ENCODE results near the gene FRMD5. TPM values are rescaled to one million over a fixed set of nuclear protein-coding genes. Genes with fewer than 3 reads are reported as not detected.
"Not testable (repeated sequence)": the region's sequence is repeated elsewhere in the genome, so short reads cannot be mapped to it uniquely, and the experiment has no call there.

The FRMD5 gene
- total RNA-seq, 1 donor from 2014 or later = not detected

GRCh38 chr15:44038755-44039191, 156.3 kb downstream of the FRMD5 start:
- no peak for DNase-seq (ENCODE audit: low spot score in 2 of 2)
- no peak overlapping the region for H3K4me3 ChIP-seq
- intact Hi-C loops (cut with DNase I) = no loop called here
- H3K9me3 ChIP-seq = no peaks in the 10 kb centered on the region
- TF ChIP-seq, protein P1, sequence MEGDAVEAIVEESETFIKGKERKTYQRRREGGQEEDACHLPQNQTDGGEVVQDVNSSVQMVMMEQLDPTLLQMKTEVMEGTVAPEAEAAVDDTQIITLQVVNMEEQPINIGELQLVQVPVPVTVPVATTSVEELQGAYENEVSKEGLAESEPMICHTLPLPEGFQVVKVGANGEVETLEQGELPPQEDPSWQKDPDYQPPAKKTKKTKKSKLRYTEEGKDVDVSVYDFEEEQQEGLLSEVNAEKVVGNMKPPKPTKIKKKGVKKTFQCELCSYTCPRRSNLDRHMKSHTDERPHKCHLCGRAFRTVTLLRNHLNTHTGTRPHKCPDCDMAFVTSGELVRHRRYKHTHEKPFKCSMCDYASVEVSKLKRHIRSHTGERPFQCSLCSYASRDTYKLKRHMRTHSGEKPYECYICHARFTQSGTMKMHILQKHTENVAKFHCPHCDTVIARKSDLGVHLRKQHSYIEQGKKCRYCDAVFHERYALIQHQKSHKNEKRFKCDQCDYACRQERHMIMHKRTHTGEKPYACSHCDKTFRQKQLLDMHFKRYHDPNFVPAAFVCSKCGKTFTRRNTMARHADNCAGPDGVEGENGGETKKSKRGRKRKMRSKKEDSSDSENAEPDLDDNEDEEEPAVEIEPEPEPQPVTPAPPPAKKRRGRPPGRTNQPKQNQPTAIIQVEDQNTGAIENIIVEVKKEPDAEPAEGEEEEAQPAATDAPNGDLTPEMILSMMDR (IDR thresholded peaks at IDR 0.05) = no peak
- H3K27ac ChIP-seq = no peak overlapping the region
- no peaks in the 10 kb centered on the region for H3K36me3 ChIP-seq
- no peaks in the 10 kb centered on the region for H3K27me3 ChIP-seq
- H3K4me1 ChIP-seq = peaks cover 0 to 12% of the 10 kb centered on the region in 2 donors

- no peaks in the 10 kb centered on the region for H3K9me3 ChIP-seq
Observed at GRCh38 chr15:44035781-44036699, 159.0 kb downstream of the FRMD5 start.

GRCh38 chr15:44034933-44035624, 160.0 kb downstream of the FRMD5 start:
- TF ChIP-seq, protein P1 (IDR thresholded peaks at IDR 0.05) = no peak
- peak overlapping the region in 1 of 2 donors; percentile 43 for H3K27ac ChIP-seq
- intact Hi-C loops (cut with DNase I) = no loop called here

More at GRCh38 chr15:44035781-44036699, 159.0 kb downstream of the FRMD5 start:
- no peak overlapping the region for H3K27ac ChIP-seq
- H3K36me3 ChIP-seq = no peaks in the 10 kb centered on the region
- intact Hi-C loops (cut with DNase I) = no loop called here
- H3K4me3 ChIP-seq = no peak overlapping the region
- no peak for DNase-seq (ENCODE audit: low spot score in 2 of 2)
- no peaks in the 10 kb centered on the region for H3K27me3 ChIP-seq
- peaks cover 0 to 12% of the 10 kb centered on the region in 2 donors for H3K4me1 ChIP-seq
- TF ChIP-seq, protein P1 (IDR thresholded peaks at IDR 0.05) = no peak

GRCh38 chr15:44034334-44034733, 160.7 kb downstream of the FRMD5 start:
- H3K27me3 ChIP-seq = no peaks in the 10 kb centered on the region
- DNase-seq (ENCODE audit: low spot score in 2 of 2) = no peak

More at GRCh38 chr15:44034933-44035624, 160.0 kb downstream of the FRMD5 start:
- no peak overlapping the region for H3K4me3 ChIP-seq
- H3K4me1 ChIP-seq = peaks cover 0 to 12% of the 10 kb centered on the region in 2 donors
- no peak for DNase-seq (ENCODE audit: low spot score in 2 of 2)
- no peaks in the 10 kb centered on the region for H3K27me3 ChIP-seq
- no peaks in the 10 kb centered on the region for H3K36me3 ChIP-seq
- H3K9me3 ChIP-seq = no peaks in the 10 kb centered on the region

DNA sequence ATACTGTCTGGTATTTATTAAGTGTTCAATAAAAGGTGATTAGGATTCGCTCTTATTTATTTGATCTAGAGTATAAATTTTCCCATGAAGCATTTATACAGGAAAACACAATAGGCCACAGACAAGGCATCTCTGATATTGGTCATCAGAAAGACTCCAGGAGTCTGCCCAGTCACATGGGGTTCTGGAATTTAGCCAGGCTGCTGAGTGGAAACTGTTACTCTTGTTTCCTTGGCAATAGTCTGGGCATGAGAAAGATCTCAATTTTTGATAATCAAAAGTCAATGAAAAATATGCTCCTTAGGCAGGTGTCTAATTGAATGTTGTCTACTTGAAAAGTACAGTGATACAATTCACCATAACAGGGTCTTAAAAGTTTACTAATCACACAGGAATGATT, 161.2 kb downstream of the FRMD5 start:
- TF ChIP-seq, protein P1 (IDR thresholded peaks at IDR 0.05) = no peak
- H3K27ac ChIP-seq = no peak overlapping the region
- no peaks in the 10 kb centered on the region for H3K36me3 ChIP-seq
- intact Hi-C loops (cut with DNase I) = no loop called here
- DNase-seq (ENCODE audit: low spot score in 2 of 2) = peak in 1 of 2 donors; percentile 67
- peaks cover 0 to 12% of the 10 kb centered on the region in 2 donors for H3K4me1 ChIP-seq
- no peaks in the 10 kb centered on the region for H3K9me3 ChIP-seq
- H3K27me3 ChIP-seq = no peaks in the 10 kb centered on the region
- H3K4me3 ChIP-seq = no peak overlapping the region

More at GRCh38 chr15:44034334-44034733, 160.7 kb downstream of the FRMD5 start:
- TF ChIP-seq, protein P1 (IDR thresholded peaks at IDR 0.05) = no peak
- no peak overlapping the region for H3K4me3 ChIP-seq
- intact Hi-C loops (cut with DNase I) = no loop called here
- no peaks in the 10 kb centered on the region for H3K9me3 ChIP-seq
- peaks cover 0 to 12% of the 10 kb centered on the region in 2 donors for H3K4me1 ChIP-seq
- H3K36me3 ChIP-seq = no peaks in the 10 kb centered on the region
- peak overlapping the region in 1 of 2 donors; percentile 43 for H3K27ac ChIP-seq

DNA sequence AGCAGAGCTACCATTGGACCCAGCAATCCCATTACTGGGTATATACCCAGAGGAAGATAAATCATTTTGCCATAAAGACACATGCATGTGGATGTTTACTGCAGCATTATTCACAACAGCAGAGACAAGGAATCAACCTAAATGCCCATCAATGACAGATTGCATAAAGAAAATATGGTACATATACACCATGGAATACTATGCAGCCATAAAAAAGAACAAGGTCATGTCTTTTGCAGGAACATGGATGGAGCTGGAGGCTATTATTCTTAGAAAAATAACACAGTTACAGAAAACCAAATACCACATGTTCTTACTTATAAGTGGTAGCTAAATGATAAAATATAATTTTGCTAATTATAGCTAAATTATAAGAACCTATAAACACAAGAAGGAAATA, 162.3 kb downstream of the FRMD5 start:
- intact Hi-C loops (cut with DNase I); DNase-seq (ENCODE audit: low spot score in 2 of 2); H3K4me3 ChIP-seq; H3K27me3 ChIP-seq; H3K36me3 ChIP-seq; H3K27ac ChIP-seq; H3K9me3 ChIP-seq: not testable (repeated sequence)
- H3K4me1 ChIP-seq = peaks cover 0 to 12% of the 10 kb centered on the region in 2 donors

All from ascending aorta (tissue), 2 donors.